ENCODE data around the gene DCAKD. TPM values are rescaled to one million over a fixed set of nuclear protein-coding genes. Genes with fewer than 3 reads are reported as not detected.
A peak's percentile ranks its signal among the peaks of the same experiment; 100 is the strongest.

The DCAKD gene
- total and polyA plus RNA-seq, 12 donors, result 21.1 to 46.2 (median 31.9) TPM

- no peak for TF ChIP-seq CTCF (IDR thresholded peaks at IDR 0.05)
- no peaks in the 10 kb centered on the region for H3K36me3 ChIP-seq
- H3K27ac ChIP-seq, result peak overlapping the region in 8 of 10 donors; percentile 44 to 89 (median 82)
- no peaks in the 10 kb centered on the region for H3K9me3 ChIP-seq
- 73 to 78% methylated on average over 3 of the region's 3 CpGs for WGBS, 2 donors
- intact Hi-C loops (cut with DNase I), result loop anchor here in 3 of 10 donors (5.0 kb wide), 1 partner anchor 40 kb away; no protein-coding TSS in a partner anchor
- DNase-seq (no peak), ATAC-seq (no peak)
- H3K27me3 ChIP-seq, result peaks cover 0 to 53% (median 10%) of the 10 kb centered on the region in 7 donors
- H3K4me1 ChIP-seq, result peaks cover 6 to 56% (median 41%) of the 10 kb centered on the region in 9 donors
- H3K4me3 ChIP-seq, result no peak overlapping the region
Measured at GRCh38 chr17:44977065-44977464, 74.4 kb downstream of the DCAKD start.

GRCh38 chr17:44976206-44976605, 75.2 kb downstream of the DCAKD start:
- Histone ChIP-seq H3K4me3 (no peak overlapping the region), H3K27ac (peak overlapping the region in 3 of 10 donors; percentile 81 to 85 (median 82)), H3K36me3 (no peaks in the 10 kb centered on the region), H3K4me1 (peaks cover 6 to 49% (median 35%) of the 10 kb centered on the region in 9 donors), H3K9me3 (no peaks in the 10 kb centered on the region), H3K27me3 (peaks cover 0 to 62% (median 10%) of the 10 kb centered on the region in 7 donors)
- WGBS, 2 donors, result 44 to 46% methylated on average over 13 of the region's 13 CpGs
- intact Hi-C loops (cut with DNase I), result loop anchor here in 3 of 10 donors (5.0 kb wide), 1 partner anchor 41 kb away; no protein-coding TSS in a partner anchor
- ATAC-seq (no peak), DNase-seq (no peak)
- TF ChIP-seq CTCF (IDR thresholded peaks at IDR 0.05), result no peak

Other genes with a start within 250 kb of the DCAKD start
- gene GJC1, start 221.3 kb downstream of the DCAKD start, total RNA-seq, result 10 to 100 TPM; 13.9 to 41.5 (median 23.8) TPM
- gene GJC1, start 221.3 kb downstream of the DCAKD start, polyA plus RNA-seq, result 10 to 100 TPM; 10.9 to 17.0 TPM
- 10 to 100 TPM in 4 of 10 donors, 1 to 10 TPM in 6; 4.7 to 26.6 (median 8.1) TPM for gene HIGD1B, start 203.7 kb downstream of the DCAKD start, total RNA-seq
- 10 to 100 TPM; 24.3 to 61.9 TPM for gene HIGD1B, start 203.7 kb downstream of the DCAKD start, polyA plus RNA-seq
- gene EFTUD2, start 152.2 kb downstream of the DCAKD start, total RNA-seq, result 10 to 100 TPM; 52.3 to 78.2 (median 62.9) TPM
- gene EFTUD2, start 152.2 kb downstream of the DCAKD start, polyA plus RNA-seq, result 10 to 100 TPM; 21.6 to 54.5 TPM
- 1 to 10 TPM; 3.1 to 8.6 (median 7.4) TPM for gene GFAP, start 136.1 kb downstream of the DCAKD start, total RNA-seq
- 1 to 10 TPM; 2.1 to 6.1 TPM for gene GFAP, start 136.1 kb downstream of the DCAKD start, polyA plus RNA-seq
- gene KIF18B, start 103.9 kb downstream of the DCAKD start, total RNA-seq, result 1 to 10 TPM in 3 of 10 donors, under 1 TPM in 6, not detected in 1; 0.11 to 4.3 (median 0.20) TPM
- under 1 TPM; 0.04 to 0.80 TPM for gene KIF18B, start 103.9 kb downstream of the DCAKD start, polyA plus RNA-seq
- 10 to 100 TPM in 2 of 10 donors, 1 to 10 TPM in 5, under 1 TPM in 3; 0.37 to 25.6 (median 1.1) TPM for gene C1QL1, start 83.3 kb downstream of the DCAKD start, total RNA-seq
- gene C1QL1, start 83.3 kb downstream of the DCAKD start, polyA plus RNA-seq, result 10 to 100 TPM in 1 of 2 donors, 1 to 10 TPM in 1; 2.2 to 12.7 TPM
- 100 to 1,000 TPM in 1 of 10 donors, 10 to 100 TPM in 9; 60.6 to 110 (median 74.4) TPM for gene NMT1, start 9.7 kb upstream of the DCAKD start, total RNA-seq
- 10 to 100 TPM; 40.9 to 68.5 TPM for gene NMT1, start 9.7 kb upstream of the DCAKD start, polyA plus RNA-seq
- gene PLCD3, start 80.9 kb upstream of the DCAKD start, total RNA-seq, result 100 to 1,000 TPM in 9 of 10 donors, 10 to 100 TPM in 1; 87.2 to 188 (median 115) TPM
- gene PLCD3, start 80.9 kb upstream of the DCAKD start, polyA plus RNA-seq, result 10 to 100 TPM; 44.6 to 72.3 TPM
- gene ACBD4, start 84.1 kb upstream of the DCAKD start, total RNA-seq, result 1 to 10 TPM; 6.1 to 9.7 (median 7.3) TPM
- 10 to 100 TPM in 1 of 2 donors, 1 to 10 TPM in 1; 4.2 to 16.7 TPM for gene ACBD4, start 84.1 kb upstream of the DCAKD start, polyA plus RNA-seq
- gene HEXIM1, start 96.8 kb upstream of the DCAKD start, total RNA-seq, result 10 to 100 TPM; 17.0 to 37.4 (median 20.1) TPM
- gene HEXIM1, start 96.8 kb upstream of the DCAKD start, polyA plus RNA-seq, result 10 to 100 TPM in 1 of 2 donors, 1 to 10 TPM in 1; 8.4 to 11.0 TPM
- gene HEXIM2, start 110.2 kb upstream of the DCAKD start, total RNA-seq, result 10 to 100 TPM in 1 of 10 donors, 1 to 10 TPM in 9; 4.6 to 10.3 (median 6.3) TPM
- gene HEXIM2, start 110.2 kb upstream of the DCAKD start, polyA plus RNA-seq, result 1 to 10 TPM; 3.0 to 6.4 TPM
- 10 to 100 TPM in 5 of 10 donors, 1 to 10 TPM in 5; 6.3 to 28.7 (median 9.8) TPM for gene FMNL1, start 170.3 kb upstream of the DCAKD start, total RNA-seq
- gene FMNL1, start 170.3 kb upstream of the DCAKD start, polyA plus RNA-seq, result 10 to 100 TPM in 1 of 2 donors, 1 to 10 TPM in 1; 5.3 to 11.1 TPM
- gene SPATA32, start 210.5 kb upstream of the DCAKD start, total RNA-seq, result under 1 TPM in 2 of 10 donors, not detected in 8; 0.13 to 0.16 TPM
- gene SPATA32, start 210.5 kb upstream of the DCAKD start, polyA plus RNA-seq, result not detected